NT2/D1 (cell line): Measurements from ENCODE around the gene NNMT.

Experiments used
- SUZ12 ChIP-seq: IDR thresholded peaks from 2 replicates; pipeline ENCODE4 v1.6.1; 2011; ENCODE audit not compliant: insufficient read length, insufficient read depth; ENCODE audit errors: extremely low read depth
- YY1 ChIP-seq: IDR thresholded peaks from 2 replicates; pipeline ENCODE4 v1.6.1; 2011; ENCODE audit not compliant: insufficient read length, insufficient read depth
- ZNF274 ChIP-seq: IDR thresholded peaks from 2 replicates; pipeline ENCODE4 v1.6.1; 2011; ENCODE audit warnings: mild to moderate bottlenecking, low read depth, low read length

GRCh38 chr11:114344494-114344893, 48.3 kb downstream of the NNMT start:
- TF ChIP-seq YY1, result no peak
- no peak for TF ChIP-seq ZNF274
- no peak for TF ChIP-seq SUZ12
